Brain microvascular endothelial cell (primary cell): ENCODE measurements around the gene DYNC2LI1.

Experiments
- DNase-seq: peaks from one replicate; pipeline ENCODE4 v3.0.0-alpha.2; 2020
- H3K27ac ChIP-seq: fragments of 250-450 bp; sonication (Bioruptor Pico); 2 replicates; pipeline ENCODE4 v1.5.1; 2020; ENCODE audit warnings: mild to moderate bottlenecking, moderate library complexity
- H3K27me3 ChIP-seq: fragments of 250-450 bp; sonication (Bioruptor Pico); replicated peaks from 2 replicates; pipeline ENCODE4 v1.5.1; 2020; ENCODE audit warnings: mild to moderate bottlenecking
- H3K36me3 ChIP-seq: fragments of 250-450 bp; sonication (Bioruptor Pico); replicated peaks from 2 replicates; pipeline ENCODE4 v1.5.1; 2020; ENCODE audit warnings: mild to moderate bottlenecking
- H3K4me3 ChIP-seq: 2 replicates; pipeline ENCODE4 v1.5.1; 2011; ENCODE audit warnings: low read depth, mild to moderate bottlenecking, control low read depth, low read length, moderate library complexity
- CTCF ChIP-seq: IDR thresholded peaks from 2 replicates; pipeline ENCODE4 v1.5.1; 2011; ENCODE audit warnings: low read depth, mild to moderate bottlenecking, moderate library complexity, low read length, control low read depth, inconsistent platforms; ENCODE audit errors: missing control alignments
- in situ Hi-C: cut with HindIII; loops from 2 replicates; pipeline ENCODE4 v1.10.0; 2017; ENCODE audit warnings: low sequenced_read_pairs, low pct_ligation_motif_present

Gene DYNC2LI1

GRCh38 chr2:43774617-43775016 is 778 bp downstream of the DYNC2LI1 start:
- in situ Hi-C loops, result no loop called here
- Histone ChIP-seq H3K27me3 (no peaks in the 10 kb centered on the region), H3K4me3 (peak overlapping the region; percentile 84), H3K27ac (peak overlapping the region; percentile 86), H3K36me3 (no peaks in the 10 kb centered on the region)
- no peak for TF ChIP-seq CTCF
- no peak for DNase-seq

- no peak overlapping the region for H3K4me3 ChIP-seq
- H3K27me3 ChIP-seq, result no peaks in the 10 kb centered on the region
- DNase-seq, result no peak
- H3K36me3 ChIP-seq, result no peaks in the 10 kb centered on the region
- in situ Hi-C loops, result no loop called here
- H3K27ac ChIP-seq, result no peak overlapping the region
- TF ChIP-seq CTCF, result no peak
These were observed 2.5 kb downstream of the DYNC2LI1 start for GRCh38 chr2:43776324-43776723.

GRCh38 chr2:43777306-43777926 is 3.6 kb downstream of the DYNC2LI1 start:
- Histone ChIP-seq H3K27ac (no peak overlapping the region), H3K27me3 (no peaks in the 10 kb centered on the region), H3K4me3 (no peak overlapping the region), H3K36me3 (no peaks in the 10 kb centered on the region)
- no peak for TF ChIP-seq CTCF
- DNase-seq, result no peak
- in situ Hi-C loops, result no loop called here

GRCh38 chr2:43778233-43778632 is 4.4 kb downstream of the DYNC2LI1 start:
- Histone ChIP-seq H3K36me3 (no peaks in the 10 kb centered on the region), H3K27me3 (no peaks in the 10 kb centered on the region), H3K27ac (no peak overlapping the region), H3K4me3 (no peak overlapping the region)
- no peak for TF ChIP-seq CTCF
- in situ Hi-C loops, result no loop called here
- DNase-seq, result no peak

- in situ Hi-C loops, result no loop called here
- no peak overlapping the region for H3K27ac ChIP-seq
- H3K27me3 ChIP-seq, result no peaks in the 10 kb centered on the region
- H3K4me3 ChIP-seq, result no peak overlapping the region
- no peaks in the 10 kb centered on the region for H3K36me3 ChIP-seq
- DNase-seq, result no peak
- no peak for TF ChIP-seq CTCF
These were observed 14.1 kb downstream of the DYNC2LI1 start for GRCh38 chr2:43787895-43788294.

GRCh38 chr2:43788646-43789045 is 14.8 kb downstream of the DYNC2LI1 start:
- Histone ChIP-seq H3K36me3 (no peaks in the 10 kb centered on the region), H3K27ac (no peak overlapping the region), H3K27me3 (no peaks in the 10 kb centered on the region), H3K4me3 (no peak overlapping the region)
- TF ChIP-seq CTCF, result no peak
- no peak for DNase-seq
- in situ Hi-C loops, result no loop called here
